Occipital lobe (tissue), 2 donors: Measurements from ENCODE around the gene BCAT1. TPM values are rescaled to one million over a fixed set of nuclear protein-coding genes. Genes with fewer than 3 reads are reported as not detected.
"Not testable (repeated sequence)": the region's sequence is repeated elsewhere in the genome, so short reads cannot be mapped to it uniquely, and the experiment has no call there.

Experiments used
- DNase-seq: peaks from one replicate; lab custom pipeline; 2025; lab: John Stamatoyannopoulos, UW
- total RNA-seq: library from RNA; depleted of rRNA; stranded (reverse); fragments of >200 nt; gene quantifications from one replicate; pipeline ENCODE4 v1.2.3, GENCODE V29; 2014

The BCAT1 gene
- total RNA-seq, 1 donor from 2014 or later = 45.2 TPM

GRCh38 chr12:24815114-24815423, 133.8 kb downstream of the BCAT1 start:
- DNase-seq = no peak

- no peak for DNase-seq
Measured at GRCh38 chr12:24814379-24815113, 134.4 kb downstream of the BCAT1 start.

GRCh38 chr12:24810378-24810777, 138.5 kb downstream of the BCAT1 start:
- DNase-seq = no peak

GRCh38 chr12:24809306-24809705, 139.6 kb downstream of the BCAT1 start:
- not testable (repeated sequence) for DNase-seq

GRCh38 chr12:24808651-24809050, 140.2 kb downstream of the BCAT1 start:
- no peak for DNase-seq

- DNase-seq = no peak
Measured at GRCh38 chr12:24806386-24806785, 142.5 kb downstream of the BCAT1 start.

GRCh38 chr12:24803430-24804245, 145.3 kb downstream of the BCAT1 start:
- DNase-seq = no peak

GRCh38 chr12:24798335-24798734, 150.6 kb downstream of the BCAT1 start:
- no peak for DNase-seq

GRCh38 chr12:24797901-24798300, 151.0 kb downstream of the BCAT1 start:
- DNase-seq = no peak

- no peak for DNase-seq
Measured at GRCh38 chr12:24796876-24797275, 152.0 kb downstream of the BCAT1 start.

- no peak for DNase-seq
Measured at GRCh38 chr12:24795699-24796347, 153.1 kb downstream of the BCAT1 start.

- DNase-seq = no peak
Measured at GRCh38 chr12:24791622-24792021, 157.3 kb downstream of the BCAT1 start.

GRCh38 chr12:24788886-24789285, 160.0 kb downstream of the BCAT1 start:
- DNase-seq = no peak

GRCh38 chr12:24780697-24781368, 168.1 kb downstream of the BCAT1 start:
- no peak for DNase-seq

GRCh38 chr12:24778486-24779304, 170.2 kb downstream of the BCAT1 start:
- no peak for DNase-seq

GRCh38 chr12:24777359-24777758, 171.5 kb downstream of the BCAT1 start:
- no peak for DNase-seq

GRCh38 chr12:24776861-24777260, 172.0 kb downstream of the BCAT1 start:
- DNase-seq = no peak

- no peak for DNase-seq
Measured at GRCh38 chr12:24775073-24775472, 173.8 kb downstream of the BCAT1 start.

GRCh38 chr12:24773996-24774395, 174.9 kb downstream of the BCAT1 start:
- DNase-seq = no peak

GRCh38 chr12:24772813-24773212, 176.1 kb downstream of the BCAT1 start:
- no peak for DNase-seq

- no peak for DNase-seq
Measured at GRCh38 chr12:24770821-24771220, 178.1 kb downstream of the BCAT1 start.
